ENCODE data around the gene ZNF783.

ZNF783 gene

GRCh38 chr7:149283321-149283720 is 21.3 kb downstream of the ZNF783 start:
- no peak for DNase-seq

- peak; percentile 79 for DNase-seq
Observed at GRCh38 chr7:149284343-149284742, 22.3 kb downstream of the ZNF783 start.

GRCh38 chr7:149284850-149285585 is 23.0 kb downstream of the ZNF783 start:
- peak; percentile 99 for DNase-seq

GRCh38 chr7:149285603-149286002 is 23.6 kb downstream of the ZNF783 start:
- DNase-seq = no peak

- peak; percentile 60 for DNase-seq
Observed at GRCh38 chr7:149286811-149287400, 24.9 kb downstream of the ZNF783 start.

- peak; percentile 59 for DNase-seq
Observed at GRCh38 chr7:149287622-149288021, 25.6 kb downstream of the ZNF783 start.

GRCh38 chr7:149289262-149289661 is 27.3 kb downstream of the ZNF783 start:
- DNase-seq = no peak

- DNase-seq = no peak
Observed at GRCh38 chr7:149289856-149290255, 27.9 kb downstream of the ZNF783 start.

GRCh38 chr7:149291036-149291780 is 29.2 kb downstream of the ZNF783 start:
- DNase-seq = no peak

GRCh38 chr7:149291781-149292461 is 29.9 kb downstream of the ZNF783 start:
- no peak for DNase-seq

- DNase-seq = no peak
Observed at GRCh38 chr7:149292462-149292823, 30.4 kb downstream of the ZNF783 start.

GRCh38 chr7:149293338-149293737 is 31.3 kb downstream of the ZNF783 start:
- DNase-seq = no peak

- DNase-seq = no peak
Observed at GRCh38 chr7:149293946-149294633, 32.1 kb downstream of the ZNF783 start.

- DNase-seq = no peak
Observed at GRCh38 chr7:149294634-149295480, 32.9 kb downstream of the ZNF783 start.

- no peak for DNase-seq
Observed at GRCh38 chr7:149295481-149295850, 33.5 kb downstream of the ZNF783 start.

- no peak for DNase-seq
Observed at GRCh38 chr7:149296368-149296767, 34.4 kb downstream of the ZNF783 start.

- no peak for DNase-seq
Observed at GRCh38 chr7:149297034-149297755, 35.2 kb downstream of the ZNF783 start.

- no peak for DNase-seq
Observed at GRCh38 chr7:149300620-149301285, 38.8 kb downstream of the ZNF783 start.

GRCh38 chr7:149302222-149302621 is 40.2 kb downstream of the ZNF783 start:
- DNase-seq = peak; percentile 43

- DNase-seq = no peak
Observed at GRCh38 chr7:149302865-149303264, 40.9 kb downstream of the ZNF783 start.

- DNase-seq = peak; percentile 19
Observed at GRCh38 chr7:149304006-149304405, 42.0 kb downstream of the ZNF783 start.
